Esophagus squamous epithelium (tissue), 5 donors: ENCODE results near the gene CLDN15. TPM values are rescaled to one million over a fixed set of nuclear protein-coding genes. Genes with fewer than 3 reads are reported as not detected.
A peak's percentile ranks its signal among the peaks of the same experiment; 100 is the strongest.
"Not testable (repeated sequence)": the region's sequence is repeated elsewhere in the genome, so short reads cannot be mapped to it uniquely, and the experiment has no call there.

Experiments used
- DNase-seq: peaks from one replicate; lab custom pipeline; 2025; lab: John Stamatoyannopoulos, UW
- H3K27ac ChIP-seq, 4 donors: fragments of 200-600 bp; sonication (generic); one replicate each; pipeline ENCODE4 v1.5.1; 2016 to 2019; ENCODE audit warnings: mild to moderate bottlenecking in 1 of 4
- H3K27me3 ChIP-seq, 4 donors: fragments of 200-600 bp; sonication (generic); 1 replicate in 3 of 4; 2 replicates in 1 of 4; pipeline versions ENCODE4 v1.5.1 to v1.6.0; 2017 to 2021; ENCODE audit warnings: antibody characterized with exemption in 1 of 4
- H3K36me3 ChIP-seq, 3 donors: fragments of 200-600 bp; sonication (generic); one replicate each; pipeline ENCODE4 v1.5.1; 2016 to 2019
- H3K4me1 ChIP-seq, 3 donors: fragments of 200-600 bp; sonication (generic); one replicate each; pipeline ENCODE4 v1.5.1; 2017 to 2019
- H3K4me3 ChIP-seq, 4 donors: fragments of 200-600 bp; sonication (generic); 1 replicate in 3 of 4; 2 replicates in 1 of 4; pipeline ENCODE4 v1.5.1; 2016 to 2019; ENCODE audit warnings: mild to moderate bottlenecking in 2 of 4, moderate library complexity in 1 of 4
- H3K9me3 ChIP-seq, 3 donors: fragments of 200-600 bp; sonication (generic); one replicate each; pipeline ENCODE4 v1.5.1; 2016 to 2019
- POLR2A ChIP-seq, 4 donors: fragments of 450-650 bp; IDR thresholded peaks; one replicate each; pipeline ENCODE4 v1.6.1; 2017; ENCODE audit warnings: antibody characterized with exemption in 4 of 4, mild to moderate bottlenecking in 4 of 4, moderate library complexity in 3 of 4
- WGBS, 2 donors: methylation state at CpG; one replicate each; pipeline ENCODE4 v1.1.5; 2018; 5-methylcytosine and 5-hydroxymethylcytosine counted together
- intact Hi-C: fragments of 100-400 bp; cut with DNase I; formaldehyde crosslinking; loops from one replicate; pipeline ENCODE4 v1.15.0; 2022
- total RNA-seq, 4 donors: library from RNA; depleted of rRNA; stranded (reverse); fragments of >200 nt; gene quantifications; one replicate each; pipeline ENCODE4 v1.1.0, GENCODE V29; 2016
- TF ChIP-seq, protein P1 (sequence below), 6 experiments: fragments of 450-650 bp in 4 of 6; fragments of 200-600 bp in 2 of 6; sonication (generic) in 2 of 6; IDR thresholded peaks; one replicate each; pipeline ENCODE4 v1.5.1; 2016 to 2019; ENCODE audit warnings: antibody characterized with exemption in 6 of 6, mild to moderate bottlenecking in 4 of 6, moderate library complexity in 4 of 6
- donor health status: DM: yes; HTN: yes; CAD: no.

The CLDN15 gene, protein sequence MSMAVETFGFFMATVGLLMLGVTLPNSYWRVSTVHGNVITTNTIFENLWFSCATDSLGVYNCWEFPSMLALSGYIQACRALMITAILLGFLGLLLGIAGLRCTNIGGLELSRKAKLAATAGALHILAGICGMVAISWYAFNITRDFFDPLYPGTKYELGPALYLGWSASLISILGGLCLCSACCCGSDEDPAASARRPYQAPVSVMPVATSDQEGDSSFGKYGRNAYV
- 1 to 10 TPM; 3.1 to 6.7 (median 4.2) TPM for total RNA-seq

- H3K27ac ChIP-seq, result peak within 1 kb of the TSS; percentile 55 to 85 (median 78)
- H3K36me3 ChIP-seq, result peaks cover 0 to 59% (median 13%) of the 10 kb centered on the region in 3 donors
- peak within 1 kb of the TSS; percentile 1 to 51 (median 19) for H3K4me3 ChIP-seq
- no peak for DNase-seq
- WGBS, 2 donors, result 35 to 41% methylated on average over 3 to 4 of the region's 31 CpGs
- no peak for TF ChIP-seq POLR2A (IDR thresholded peaks at IDR 0.05)
- TF ChIP-seq, protein P1, sequence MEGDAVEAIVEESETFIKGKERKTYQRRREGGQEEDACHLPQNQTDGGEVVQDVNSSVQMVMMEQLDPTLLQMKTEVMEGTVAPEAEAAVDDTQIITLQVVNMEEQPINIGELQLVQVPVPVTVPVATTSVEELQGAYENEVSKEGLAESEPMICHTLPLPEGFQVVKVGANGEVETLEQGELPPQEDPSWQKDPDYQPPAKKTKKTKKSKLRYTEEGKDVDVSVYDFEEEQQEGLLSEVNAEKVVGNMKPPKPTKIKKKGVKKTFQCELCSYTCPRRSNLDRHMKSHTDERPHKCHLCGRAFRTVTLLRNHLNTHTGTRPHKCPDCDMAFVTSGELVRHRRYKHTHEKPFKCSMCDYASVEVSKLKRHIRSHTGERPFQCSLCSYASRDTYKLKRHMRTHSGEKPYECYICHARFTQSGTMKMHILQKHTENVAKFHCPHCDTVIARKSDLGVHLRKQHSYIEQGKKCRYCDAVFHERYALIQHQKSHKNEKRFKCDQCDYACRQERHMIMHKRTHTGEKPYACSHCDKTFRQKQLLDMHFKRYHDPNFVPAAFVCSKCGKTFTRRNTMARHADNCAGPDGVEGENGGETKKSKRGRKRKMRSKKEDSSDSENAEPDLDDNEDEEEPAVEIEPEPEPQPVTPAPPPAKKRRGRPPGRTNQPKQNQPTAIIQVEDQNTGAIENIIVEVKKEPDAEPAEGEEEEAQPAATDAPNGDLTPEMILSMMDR (IDR thresholded peaks at IDR 0.05), result no peak
- H3K27me3 ChIP-seq, result no peaks in the 10 kb centered on the region
- peaks cover 0 to 87% (median 31%) of the 10 kb centered on the region in 3 donors for H3K4me1 ChIP-seq
- intact Hi-C loops, result no loop called here
- no peaks in the 10 kb centered on the region for H3K9me3 ChIP-seq
Observed at GRCh38 chr7:101237206-101238067, at the start of gene CLDN15. CLDN15 (minus strand) TSS chr7:101237802; CDS start chr7:101237581, 221 bp downstream.

- TF ChIP-seq, protein P1 (IDR thresholded peaks at IDR 0.05), result no peak
- no peak for TF ChIP-seq POLR2A (IDR thresholded peaks at IDR 0.05)
- Histone ChIP-seq H3K4me3 (no peak overlapping the region), H3K27ac (no peak overlapping the region), H3K36me3 (no peaks in the 10 kb centered on the region), H3K4me1 (peaks cover 0 to 10% (median 0%) of the 10 kb centered on the region in 3 donors), H3K9me3 (no peaks in the 10 kb centered on the region), H3K27me3 (peaks cover 0 to 41% (median 0%) of the 10 kb centered on the region in 4 donors)
- intact Hi-C loops, result loop anchor here (10.0 kb wide), 1 partner anchor 142 kb away; no protein-coding TSS in a partner anchor
- WGBS, 2 donors, result 21 to 80% methylated on average over 3 of the region's 6 CpGs
- no peak for DNase-seq
Observed at GRCh38 chr7:101287032-101287431, 49.4 kb upstream of the CLDN15 start.

GRCh38 chr7:101285880-101286279, 48.3 kb upstream of the CLDN15 start:
- peaks cover 0 to 29% (median 0%) of the 10 kb centered on the region in 4 donors for H3K27me3 ChIP-seq
- H3K4me3 ChIP-seq, H3K27ac ChIP-seq, H3K9me3 ChIP-seq, H3K4me1 ChIP-seq, DNase-seq, H3K36me3 ChIP-seq: not testable (repeated sequence)
- 67% methylated on average over 3 of the region's 3 CpGs for WGBS, 2 donors
- intact Hi-C loops, result loop anchor here (10.0 kb wide), 1 partner anchor 141 kb away; no protein-coding TSS in a partner anchor

GRCh38 chr7:101285171-101285570, 47.6 kb upstream of the CLDN15 start:
- WGBS, 2 donors, result 76% methylated on average over 9 of the region's 9 CpGs
- H3K27me3 ChIP-seq, result peaks cover 0 to 28% (median 0%) of the 10 kb centered on the region in 4 donors
- no peaks in the 10 kb centered on the region for H3K9me3 ChIP-seq
- no peak overlapping the region for H3K4me3 ChIP-seq
- intact Hi-C loops, result loop anchor here (10.0 kb wide), 1 partner anchor 140 kb away; no protein-coding TSS in a partner anchor
- no peak overlapping the region for H3K27ac ChIP-seq
- DNase-seq, result no peak
- peaks cover 0 to 4% (median 0%) of the 10 kb centered on the region in 3 donors for H3K4me1 ChIP-seq
- H3K36me3 ChIP-seq, result no peaks in the 10 kb centered on the region
- TF ChIP-seq, protein P1 (IDR thresholded peaks at IDR 0.05), result no peak
- no peak for TF ChIP-seq POLR2A (IDR thresholded peaks at IDR 0.05)

GRCh38 chr7:101280912-101281311, 43.3 kb upstream of the CLDN15 start:
- not testable (repeated sequence) for DNase-seq, H3K9me3 ChIP-seq, H3K36me3 ChIP-seq, H3K4me3 ChIP-seq, H3K27ac ChIP-seq, H3K4me1 ChIP-seq
- WGBS, 2 donors, result 78 to 84% methylated on average over 4 to 7 of the region's 8 CpGs
- intact Hi-C loops, result loop anchor here (10.0 kb wide), 1 partner anchor 136 kb away; no protein-coding TSS in a partner anchor
- H3K27me3 ChIP-seq, result peaks cover 0 to 52% (median 0%) of the 10 kb centered on the region in 4 donors
